ENCODE data around the gene PGAP1.

PGAP1 gene

GRCh38 chr2:196959734-196960338 is 33.3 kb upstream of the PGAP1 start:
- Histone ChIP-seq H3K9me3 (ENCODE audit: insufficient read depth, low read depth, low read length) (no peaks in the 10 kb centered on the region), H3K4me1 (ENCODE audit: insufficient read depth, low read length, poor library complexity, severe bottlenecking) (peaks cover 17% of the 10 kb centered on the region)

GRCh38 chr2:196959281-196959680 is 32.8 kb upstream of the PGAP1 start:
- H3K4me2 ChIP-seq (ENCODE audit: low read depth, low read length, poor library complexity, severe bottlenecking) = no peak overlapping the region
- no peaks in the 10 kb centered on the region for H3K9me3 ChIP-seq (ENCODE audit: insufficient read depth, low read depth, low read length)
- H2AFZ ChIP-seq (ENCODE audit: low read length) = no peak overlapping the region
- no peaks in the 10 kb centered on the region for H3K36me3 ChIP-seq (ENCODE audit: insufficient read depth, low read length)
- no peak overlapping the region for H3K9ac ChIP-seq (ENCODE audit: low read depth, low read length, poor library complexity, severe bottlenecking)
- H3F3A ChIP-seq (ENCODE audit: low read depth) = no peaks in the 10 kb centered on the region
- no peaks in the 10 kb centered on the region for H4K20me1 ChIP-seq (ENCODE audit: insufficient read depth, low read length, poor library complexity, severe bottlenecking)
- no peak overlapping the region for H3K4me3 ChIP-seq (ENCODE audit: low read length, poor library complexity, severe bottlenecking)
- H3K79me2 ChIP-seq (ENCODE audit: insufficient read depth, low read length) = no peaks in the 10 kb centered on the region
- TF ChIP-seq CTCF (conservative IDR thresholded peaks at IDR 0.05; ENCODE audit: low read length) = no peak
- TF ChIP-seq EZH2phosphoT487 (IDR thresholded peaks at IDR 0.05; ENCODE audit: borderline replicate concordance) = no peak
- no peaks in the 10 kb centered on the region for H3K27me3 ChIP-seq (ENCODE audit: insufficient read depth, low read length, poor library complexity, severe bottlenecking)
- H3K9me2 ChIP-seq (replicated peaks; ENCODE audit: low read depth, low read length) = no peaks in the 10 kb centered on the region
- peaks cover 17% of the 10 kb centered on the region for H3K4me1 ChIP-seq (ENCODE audit: insufficient read depth, low read length, poor library complexity, severe bottlenecking)

More at GRCh38 chr2:196959734-196960338, 33.3 kb upstream of the PGAP1 start:
- TF ChIP-seq EZH2phosphoT487 (IDR thresholded peaks at IDR 0.05; ENCODE audit: borderline replicate concordance) = no peak
- no peak for TF ChIP-seq CTCF (conservative IDR thresholded peaks at IDR 0.05; ENCODE audit: low read length)
- Histone ChIP-seq H3F3A (ENCODE audit: low read depth) (no peaks in the 10 kb centered on the region), H3K79me2 (ENCODE audit: insufficient read depth, low read length) (no peaks in the 10 kb centered on the region), H3K9ac (ENCODE audit: low read depth, low read length, poor library complexity, severe bottlenecking) (no peak overlapping the region), H3K27me3 (ENCODE audit: insufficient read depth, low read length, poor library complexity, severe bottlenecking) (no peaks in the 10 kb centered on the region), H3K4me2 (ENCODE audit: low read depth, low read length, poor library complexity, severe bottlenecking) (no peak overlapping the region), H2AFZ (ENCODE audit: low read length) (no peak overlapping the region), H3K9me2 (replicated peaks; ENCODE audit: low read depth, low read length) (no peaks in the 10 kb centered on the region), H4K20me1 (ENCODE audit: insufficient read depth, low read length, poor library complexity, severe bottlenecking) (no peaks in the 10 kb centered on the region), H3K4me3 (ENCODE audit: low read length, poor library complexity, severe bottlenecking) (no peak overlapping the region), H3K36me3 (ENCODE audit: insufficient read depth, low read length) (no peaks in the 10 kb centered on the region)

GRCh38 chr2:196957881-196958525 is 31.5 kb upstream of the PGAP1 start:
- Histone ChIP-seq H3K4me3 (ENCODE audit: low read length, poor library complexity, severe bottlenecking) (no peak overlapping the region), H3K36me3 (ENCODE audit: insufficient read depth, low read length) (no peaks in the 10 kb centered on the region), H3K79me2 (ENCODE audit: insufficient read depth, low read length) (no peaks in the 10 kb centered on the region), H3K4me2 (ENCODE audit: low read depth, low read length, poor library complexity, severe bottlenecking) (no peak overlapping the region), H3F3A (ENCODE audit: low read depth) (no peaks in the 10 kb centered on the region), H2AFZ (ENCODE audit: low read length) (no peak overlapping the region), H3K9me3 (ENCODE audit: insufficient read depth, low read depth, low read length) (no peaks in the 10 kb centered on the region), H4K20me1 (ENCODE audit: insufficient read depth, low read length, poor library complexity, severe bottlenecking) (no peaks in the 10 kb centered on the region), H3K4me1 (ENCODE audit: insufficient read depth, low read length, poor library complexity, severe bottlenecking) (peaks cover 14% of the 10 kb centered on the region), H3K9ac (ENCODE audit: low read depth, low read length, poor library complexity, severe bottlenecking) (no peak overlapping the region), H3K27me3 (ENCODE audit: insufficient read depth, low read length, poor library complexity, severe bottlenecking) (no peaks in the 10 kb centered on the region), H3K9me2 (replicated peaks; ENCODE audit: low read depth, low read length) (no peaks in the 10 kb centered on the region)
- no peak for TF ChIP-seq EZH2phosphoT487 (IDR thresholded peaks at IDR 0.05; ENCODE audit: borderline replicate concordance)
- no peak for TF ChIP-seq CTCF (conservative IDR thresholded peaks at IDR 0.05; ENCODE audit: low read length)

Measured in Loucy (cell line).